Stimulated activated CD4-positive, alpha-beta T cell treated with anti-CD3 and anti-CD28 coated beads, TNF-alpha, amount 100 ng/mL, for 24 hours (primary cell): ENCODE results near the gene NDUFS3.
"Not testable (repeated sequence)": the region's sequence is repeated elsewhere in the genome, so short reads cannot be mapped to it uniquely, and the experiment has no call there.

ENCODE experiments used
- DNase-seq, 3 experiments: peaks; one replicate each; pipeline ENCODE4 v3.0.0-alpha.2; 2020; ENCODE audit warnings: low read depth in 3 of 3

Gene NDUFS3

GRCh38 chr11:47560426-47560825 is 18.4 kb upstream of the NDUFS3 start:
- no peak for DNase-seq

GRCh38 chr11:47562393-47562792 is 16.5 kb upstream of the NDUFS3 start:
- not testable (repeated sequence) for DNase-seq

DNA sequence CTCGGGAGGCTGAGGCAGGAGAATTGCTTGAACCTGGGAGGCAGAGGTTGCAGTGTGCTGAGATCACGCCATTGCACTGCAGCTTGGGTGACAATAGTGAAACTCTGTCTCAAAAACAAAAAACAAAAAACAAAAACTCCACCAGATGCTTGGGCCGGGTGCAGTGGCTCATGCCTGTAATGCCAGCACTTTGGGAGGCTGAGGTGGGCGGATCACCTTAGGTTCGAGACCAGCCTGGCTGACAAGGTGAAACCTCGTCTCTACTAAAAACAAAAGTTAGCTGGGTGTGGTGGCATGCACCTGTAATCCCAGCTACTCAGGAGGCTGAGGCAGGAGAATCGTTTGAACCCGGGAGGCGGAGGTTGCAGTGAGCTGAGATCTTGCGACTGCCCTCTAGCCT is 14.5 kb upstream of the NDUFS3 start:
- not testable (repeated sequence) for DNase-seq

GRCh38 chr11:47564933-47565339 is 13.9 kb upstream of the NDUFS3 start:
- no peak for DNase-seq

- peak in 2 of 3 experiments; percentile 51 to 71 for DNase-seq
Observed at GRCh38 chr11:47565340-47566148, 13.3 kb upstream of the NDUFS3 start, which contains the start of gene PTPMT1. PTPMT1 (plus strand) TSS chr11:47565599; CDS start chr11:47565623, 24 bp downstream.

DNA sequence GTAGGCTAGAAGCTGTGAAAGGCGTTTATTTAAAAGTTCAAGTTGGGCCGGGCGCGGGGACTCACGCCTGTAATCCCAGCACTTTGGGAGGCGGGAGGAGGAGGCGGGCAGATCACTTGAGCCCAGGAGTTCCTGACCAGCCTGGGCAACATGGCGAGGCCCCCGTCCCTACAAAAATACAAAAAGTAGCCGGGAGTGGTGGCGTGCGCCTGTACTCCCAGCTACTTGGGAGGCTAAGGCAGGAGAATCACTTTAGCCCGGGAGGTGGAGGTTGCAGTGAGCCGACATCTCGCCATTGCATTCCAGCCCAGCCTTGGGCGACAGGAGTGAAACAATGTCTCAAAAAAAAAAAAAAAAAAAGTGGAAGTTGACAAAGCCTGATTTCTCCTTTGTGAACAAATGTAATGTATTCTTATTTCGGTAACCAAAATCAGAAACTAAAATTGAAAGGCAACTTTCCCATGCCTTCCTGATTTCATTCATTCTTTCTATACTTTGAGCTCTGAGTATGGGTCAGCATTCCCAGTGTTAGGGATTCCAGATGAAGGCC is 12.7 kb upstream of the NDUFS3 start:
- DNase-seq: no peak

GRCh38 chr11:47569646-47570045 is 9.2 kb upstream of the NDUFS3 start:
- DNase-seq: no peak

GRCh38 chr11:47570651-47571356 is 8.1 kb upstream of the NDUFS3 start:
- DNase-seq: no peak

DNA sequence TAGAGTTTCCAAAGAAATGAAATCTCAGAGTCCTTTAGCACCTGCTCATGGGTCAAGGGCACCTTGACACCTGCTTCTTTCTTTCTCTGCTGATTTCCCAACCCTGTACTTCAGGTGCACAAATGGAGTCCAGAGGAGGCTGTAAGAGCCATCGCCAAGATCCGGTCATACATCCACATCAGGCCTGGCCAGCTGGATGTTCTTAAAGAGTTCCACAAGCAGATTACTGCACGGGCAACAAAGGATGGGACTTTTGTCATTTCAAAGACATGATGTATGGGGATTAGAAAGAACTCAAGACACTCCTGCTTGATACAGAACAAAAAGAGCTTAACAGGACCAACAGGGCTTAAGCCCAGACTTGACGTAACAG is 7.5 kb upstream of the NDUFS3 start:
- DNase-seq: no peak

DNA sequence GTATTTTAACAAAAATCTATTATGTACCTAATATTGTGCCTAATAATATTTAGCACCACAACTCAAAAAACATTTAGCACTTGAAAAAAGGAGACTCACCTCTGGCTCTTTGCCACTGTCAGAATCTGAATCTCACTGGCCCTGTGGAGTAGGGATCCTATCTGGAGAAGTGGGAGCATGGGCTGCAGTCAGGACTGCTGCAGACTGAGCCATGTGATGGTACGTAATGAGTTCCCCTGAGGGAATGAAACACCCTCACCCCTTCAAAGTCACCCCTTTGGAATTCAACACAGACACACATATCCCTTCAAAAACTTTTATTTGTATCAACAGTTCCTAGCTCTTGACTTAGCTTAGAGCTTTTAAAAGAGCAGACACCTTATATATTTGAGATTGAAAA is 7.0 kb upstream of the NDUFS3 start:
- DNase-seq: no peak

GRCh38 chr11:47572715-47573255 is 6.1 kb upstream of the NDUFS3 start:
- no peak for DNase-seq

GRCh38 chr11:47573321-47573720 is 5.6 kb upstream of the NDUFS3 start:
- DNase-seq: no peak

GRCh38 chr11:47577460-47578041 is 1.3 kb upstream of the NDUFS3 start:
- DNase-seq: no peak

- no peak for DNase-seq
Observed at GRCh38 chr11:47583844-47584243, 5.0 kb downstream of the NDUFS3 start.

GRCh38 chr11:47586098-47586855 is 7.4 kb downstream of the NDUFS3 start, which contains the start of gene FAM180B:
FAM180B (plus strand) TSS chr11:47586678; CDS start chr11:47586769, 91 bp downstream.
- DNase-seq: no peak

DNA sequence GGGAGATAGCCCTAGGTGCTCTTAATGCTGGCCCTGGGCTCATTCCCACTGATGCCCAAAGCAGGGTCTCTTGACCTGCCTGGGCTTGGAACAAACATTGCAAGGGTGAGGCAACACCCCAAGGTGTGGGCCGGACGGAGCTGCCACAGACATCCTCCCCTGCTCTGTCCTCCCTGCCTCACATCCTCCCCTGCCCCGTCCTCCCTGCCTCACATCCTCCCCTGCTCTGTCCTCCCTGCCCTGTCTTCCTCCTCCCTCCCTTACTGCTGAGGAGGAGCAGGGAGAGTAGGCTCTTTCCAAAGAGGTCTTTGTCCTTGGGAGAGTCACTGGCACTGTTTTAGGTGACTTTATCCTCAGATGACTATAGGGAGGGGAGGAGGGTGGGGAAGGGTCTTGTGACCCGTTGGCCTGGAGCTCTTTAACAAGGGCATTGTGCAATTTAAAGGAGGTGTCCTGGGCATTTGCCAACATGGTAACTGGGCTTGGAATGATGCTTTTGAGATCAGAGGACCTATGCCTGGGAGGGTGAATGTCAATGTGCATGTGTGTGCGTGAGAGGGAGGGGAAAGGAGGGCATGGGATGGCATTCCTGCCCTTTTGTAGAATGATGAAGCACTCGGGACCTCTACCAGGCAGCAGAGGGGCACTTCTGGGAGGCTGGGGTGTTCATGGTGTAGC is 8.3 kb downstream of the NDUFS3 start:
- no peak for DNase-seq

GRCh38 chr11:47587723-47588326 is 9.0 kb downstream of the NDUFS3 start:
- DNase-seq: no peak

- no peak for DNase-seq
Observed at GRCh38 chr11:47589118-47589517, 10.2 kb downstream of the NDUFS3 start.

DNA sequence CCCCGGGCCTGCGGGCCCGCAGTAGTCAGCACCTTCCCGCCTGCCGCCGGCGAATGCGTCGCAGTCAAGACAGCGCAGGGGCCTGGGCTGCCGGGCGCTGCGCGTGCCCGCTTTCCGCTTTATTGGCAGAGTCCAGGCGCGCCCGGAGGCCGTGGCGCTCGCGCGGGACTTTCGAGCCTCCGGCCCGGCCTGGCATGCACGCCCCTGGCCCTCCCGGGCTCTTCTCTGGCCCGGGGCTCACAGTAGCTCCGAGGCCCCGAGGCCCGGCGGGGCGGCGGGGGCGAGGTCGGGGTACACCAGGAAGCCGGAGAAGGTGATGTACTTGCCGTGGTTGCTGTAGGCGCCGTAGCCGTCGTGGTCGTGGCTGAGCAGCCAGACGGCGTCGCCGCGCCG is 10.7 kb downstream of the NDUFS3 start:
- no peak for DNase-seq
